Measurements from ENCODE around the gene CCT8L2. TPM values are rescaled to one million over a fixed set of nuclear protein-coding genes. Genes with fewer than 3 reads are reported as not detected.
"Not testable (repeated sequence)": the region's sequence is repeated elsewhere in the genome, so short reads cannot be mapped to it uniquely, and the experiment has no call there.

CCT8L2 gene
- total RNA-seq, 5 donors from 2014 or later (not counting 1 experiment from before 2014, with no cell fraction given), result not detected

- H3K27me3 ChIP-seq (replicated peaks in 1 of 2; ENCODE audit: control insufficient read depth in 2 of 2, extremely low read depth in 1 of 2, insufficient read depth in 2 of 2, low read length in 1 of 2); H3K4me3 Mint-ChIP-seq; H3K27ac Mint-ChIP-seq; H3K9me3 ChIP-seq; H3K4me3 ChIP-seq (ENCODE audit: control insufficient read depth in 1 of 2, extremely low read depth in 1 of 2, low read length in 1 of 2); DNase-seq; H3K4me1 ChIP-seq (ENCODE audit: control insufficient read depth in 1 of 2, extremely low read depth in 1 of 2, insufficient read depth in 2 of 2, low read length in 2 of 2); CTCF ChIA-PET; H3K27ac ChIP-seq (ENCODE audit: low read length); ATAC-seq (replicated peaks in 1 of 4); H3K36me3 ChIP-seq (ENCODE audit: control insufficient read depth in 2 of 2, extremely low read depth in 1 of 2, insufficient read depth in 1 of 2, low read length in 1 of 2); H3K9me3 Mint-ChIP-seq; POLR2A ChIA-PET; H3K36me3 Mint-ChIP-seq: not testable (repeated sequence)
- 60% methylated on average over 1 of the region's 3 CpGs for WGBS (ENCODE audit: insufficient coverage)
- Mint-ChIP-seq H3K27me3 (peaks cover 22 to 27% of the 10 kb centered on the region in 2 donors), H3K4me1 (peaks cover 0 to 11% (median 0%) of the 10 kb centered on the region in 3 donors)
Observed at GRCh38 chr22:16616390-16616938, 23.9 kb upstream of the CCT8L2 start.

GRCh38 chr22:16615606-16616245 lies 23.1 kb upstream of the CCT8L2 start:
- H3K9me3 Mint-ChIP-seq; H3K4me3 ChIP-seq (ENCODE audit: control insufficient read depth in 1 of 2, extremely low read depth in 1 of 2, low read length in 1 of 2); POLR2A ChIA-PET; DNase-seq; ATAC-seq (replicated peaks in 1 of 4); H3K4me1 ChIP-seq (ENCODE audit: control insufficient read depth in 1 of 2, extremely low read depth in 1 of 2, insufficient read depth in 2 of 2, low read length in 2 of 2); CTCF ChIA-PET; H3K27ac Mint-ChIP-seq; H3K36me3 ChIP-seq (ENCODE audit: control insufficient read depth in 2 of 2, extremely low read depth in 1 of 2, insufficient read depth in 1 of 2, low read length in 1 of 2); H3K36me3 Mint-ChIP-seq; H3K4me3 Mint-ChIP-seq; H3K9me3 ChIP-seq; H3K27ac ChIP-seq (ENCODE audit: low read length); H3K27me3 ChIP-seq (replicated peaks in 1 of 2; ENCODE audit: control insufficient read depth in 2 of 2, extremely low read depth in 1 of 2, insufficient read depth in 2 of 2, low read length in 1 of 2): not testable (repeated sequence)
- Mint-ChIP-seq H3K27me3 (peaks cover 29 to 34% of the 10 kb centered on the region in 2 donors), H3K4me1 (peaks cover 0 to 13% (median 0%) of the 10 kb centered on the region in 3 donors)
- 78% methylated on average over 1 of the region's 5 CpGs for WGBS (ENCODE audit: insufficient coverage)

GRCh38 chr22:16609548-16610261 lies 17.1 kb upstream of the CCT8L2 start:
- H3K4me1 Mint-ChIP-seq, result peaks cover 0 to 8% (median 1%) of the 10 kb centered on the region in 3 donors
- Histone ChIP-seq H3K4me1 (ENCODE audit: control insufficient read depth in 1 of 2, extremely low read depth in 1 of 2, insufficient read depth in 2 of 2, low read length in 2 of 2) (peaks cover 0 to 2% of the 10 kb centered on the region in 2 experiments), H3K36me3 (ENCODE audit: control insufficient read depth in 2 of 2, extremely low read depth in 1 of 2, insufficient read depth in 1 of 2, low read length in 1 of 2) (no peaks in the 10 kb centered on the region), H3K9me3 (no peaks in the 10 kb centered on the region), H3K27ac (ENCODE audit: low read length) (no peak overlapping the region), H3K27me3 (replicated peaks in 1 of 2; ENCODE audit: control insufficient read depth in 2 of 2, extremely low read depth in 1 of 2, insufficient read depth in 2 of 2, low read length in 1 of 2) (peaks cover 0 to 22% of the 10 kb centered on the region in 2 experiments), H3K4me3 (ENCODE audit: control insufficient read depth in 1 of 2, extremely low read depth in 1 of 2, low read length in 1 of 2) (peak overlapping the region in 1 of 2 donors; percentile 44)
- ChIA-PET CTCF (no interaction called here), POLR2A (no interaction called here)
- H3K27me3 Mint-ChIP-seq, result peaks cover 34 to 46% of the 10 kb centered on the region in 2 donors
- peaks cover 0 to 8% (median 0%) of the 10 kb centered on the region in 3 donors for H3K9me3 Mint-ChIP-seq
- ATAC-seq (replicated peaks in 1 of 4), result peak in 1 of 4 experiments; percentile 40
- no peak overlapping the region for H3K27ac Mint-ChIP-seq
- H3K4me3 Mint-ChIP-seq, result peak overlapping the region in 1 of 3 donors; percentile 43
- H3K36me3 Mint-ChIP-seq, result no peaks in the 10 kb centered on the region
- peak in 1 of 35 experiments; percentile 0 for DNase-seq
- 10% methylated on average over 55 of the region's 77 CpGs for WGBS (ENCODE audit: insufficient coverage)

- Mint-ChIP-seq H3K27ac (no peak overlapping the region), H3K9me3 (peaks cover 0 to 8% (median 0%) of the 10 kb centered on the region in 3 donors), H3K36me3 (no peaks in the 10 kb centered on the region), H3K4me1 (peaks cover 0 to 11% (median 1%) of the 10 kb centered on the region in 3 donors), H3K4me3 (peak overlapping the region in 1 of 3 donors; percentile 43), H3K27me3 (peaks cover 33 to 54% of the 10 kb centered on the region in 2 donors)
- ATAC-seq (replicated peaks in 1 of 4), result no peak
- ChIA-PET POLR2A (no interaction called here), CTCF (no interaction called here)
- Histone ChIP-seq H3K4me1 (ENCODE audit: control insufficient read depth in 1 of 2, extremely low read depth in 1 of 2, insufficient read depth in 2 of 2, low read length in 2 of 2) (peaks cover 0 to 2% of the 10 kb centered on the region in 2 experiments), H3K36me3 (ENCODE audit: control insufficient read depth in 2 of 2, extremely low read depth in 1 of 2, insufficient read depth in 1 of 2, low read length in 1 of 2) (no peaks in the 10 kb centered on the region), H3K27me3 (replicated peaks in 1 of 2; ENCODE audit: control insufficient read depth in 2 of 2, extremely low read depth in 1 of 2, insufficient read depth in 2 of 2, low read length in 1 of 2) (peaks cover 0 to 22% of the 10 kb centered on the region in 2 experiments), H3K27ac (ENCODE audit: low read length) (no peak overlapping the region), H3K4me3 (ENCODE audit: control insufficient read depth in 1 of 2, extremely low read depth in 1 of 2, low read length in 1 of 2) (no peak overlapping the region), H3K9me3 (no peaks in the 10 kb centered on the region)
- DNase-seq, result no peak
- 78% methylated on average over 17 of the region's 22 CpGs for WGBS (ENCODE audit: insufficient coverage)
Observed at GRCh38 chr22:16608931-16609330, 16.3 kb upstream of the CCT8L2 start.

GRCh38 chr22:16604257-16604998 lies 11.8 kb upstream of the CCT8L2 start:
- peaks cover 27 to 52% of the 10 kb centered on the region in 2 donors for H3K27me3 Mint-ChIP-seq
- H3K4me1 ChIP-seq (ENCODE audit: control insufficient read depth in 1 of 2, extremely low read depth in 1 of 2, insufficient read depth in 2 of 2, low read length in 2 of 2); ATAC-seq (replicated peaks in 1 of 4); POLR2A ChIA-PET; CTCF ChIA-PET; DNase-seq; H3K4me3 ChIP-seq (ENCODE audit: control insufficient read depth in 1 of 2, extremely low read depth in 1 of 2, low read length in 1 of 2); H3K36me3 Mint-ChIP-seq; H3K27ac ChIP-seq (ENCODE audit: low read length); H3K36me3 ChIP-seq (ENCODE audit: control insufficient read depth in 2 of 2, extremely low read depth in 1 of 2, insufficient read depth in 1 of 2, low read length in 1 of 2); H3K9me3 ChIP-seq; H3K9me3 Mint-ChIP-seq: not testable (repeated sequence)
- peak overlapping the region in 1 of 3 donors; percentile 2 for H3K4me3 Mint-ChIP-seq
- peaks cover 0 to 28% of the 10 kb centered on the region in 2 experiments for H3K27me3 ChIP-seq (replicated peaks in 1 of 2; ENCODE audit: control insufficient read depth in 2 of 2, extremely low read depth in 1 of 2, insufficient read depth in 2 of 2, low read length in 1 of 2)
- whole genome bisulfite sequencing (ENCODE audit: insufficient coverage), result no CpG with 5 or more reads among the region's 8 CpGs
- peak overlapping the region in 1 of 2 donors; percentile 19 for H3K27ac Mint-ChIP-seq
- H3K4me1 Mint-ChIP-seq, result peaks cover 7 to 23% (median 17%) of the 10 kb centered on the region in 3 donors

- not testable (repeated sequence) for H3K36me3 Mint-ChIP-seq
Observed at GRCh38 chr22:16603770-16604242, 11.2 kb upstream of the CCT8L2 start.

More at GRCh38 chr22:16603770-16604242, 11.2 kb upstream of the CCT8L2 start:
- Mint-ChIP-seq H3K4me1 (peaks cover 7 to 22% (median 17%) of the 10 kb centered on the region in 3 donors), H3K27ac (peak overlapping the region in 1 of 2 donors; percentile 85), H3K27me3 (peaks cover 28 to 52% of the 10 kb centered on the region in 2 donors), H3K4me3 (peak overlapping the region in 2 of 3 donors; percentile 70 to 73)
- H3K4me3 ChIP-seq (ENCODE audit: control insufficient read depth in 1 of 2, extremely low read depth in 1 of 2, low read length in 1 of 2); H3K9me3 ChIP-seq; H3K9me3 Mint-ChIP-seq; DNase-seq; H3K27ac ChIP-seq (ENCODE audit: low read length); H3K36me3 ChIP-seq (ENCODE audit: control insufficient read depth in 2 of 2, extremely low read depth in 1 of 2, insufficient read depth in 1 of 2, low read length in 1 of 2); CTCF ChIA-PET; POLR2A ChIA-PET; H3K4me1 ChIP-seq (ENCODE audit: control insufficient read depth in 1 of 2, extremely low read depth in 1 of 2, insufficient read depth in 2 of 2, low read length in 2 of 2): not testable (repeated sequence)
- H3K27me3 ChIP-seq (replicated peaks in 1 of 2; ENCODE audit: control insufficient read depth in 2 of 2, extremely low read depth in 1 of 2, insufficient read depth in 2 of 2, low read length in 1 of 2), result peaks cover 0 to 23% of the 10 kb centered on the region in 2 experiments
- peak in 1 of 4 experiments; percentile 36 for ATAC-seq (replicated peaks in 1 of 4)
- no CpG with 5 or more reads among the region's 9 CpGs for WGBS (ENCODE audit: insufficient coverage)

All from T-cell (primary cell).